Cardiac atrium fibroblast (primary cell): ENCODE data around the gene CCDC3. TPM values are rescaled to one million over a fixed set of nuclear protein-coding genes. Genes with fewer than 3 reads are reported as not detected.

Experiments used
- total RNA-seq: library from RNA; depleted of rRNA; stranded (reverse); fragments of >200 nt; gene quantifications from 2 replicates; pipeline ENCODE4 v1.2.3, GENCODE V29; 2015

CCDC3 gene
- 11.2 and 12.2 TPM in 2 replicates for total RNA-seq

DNA sequence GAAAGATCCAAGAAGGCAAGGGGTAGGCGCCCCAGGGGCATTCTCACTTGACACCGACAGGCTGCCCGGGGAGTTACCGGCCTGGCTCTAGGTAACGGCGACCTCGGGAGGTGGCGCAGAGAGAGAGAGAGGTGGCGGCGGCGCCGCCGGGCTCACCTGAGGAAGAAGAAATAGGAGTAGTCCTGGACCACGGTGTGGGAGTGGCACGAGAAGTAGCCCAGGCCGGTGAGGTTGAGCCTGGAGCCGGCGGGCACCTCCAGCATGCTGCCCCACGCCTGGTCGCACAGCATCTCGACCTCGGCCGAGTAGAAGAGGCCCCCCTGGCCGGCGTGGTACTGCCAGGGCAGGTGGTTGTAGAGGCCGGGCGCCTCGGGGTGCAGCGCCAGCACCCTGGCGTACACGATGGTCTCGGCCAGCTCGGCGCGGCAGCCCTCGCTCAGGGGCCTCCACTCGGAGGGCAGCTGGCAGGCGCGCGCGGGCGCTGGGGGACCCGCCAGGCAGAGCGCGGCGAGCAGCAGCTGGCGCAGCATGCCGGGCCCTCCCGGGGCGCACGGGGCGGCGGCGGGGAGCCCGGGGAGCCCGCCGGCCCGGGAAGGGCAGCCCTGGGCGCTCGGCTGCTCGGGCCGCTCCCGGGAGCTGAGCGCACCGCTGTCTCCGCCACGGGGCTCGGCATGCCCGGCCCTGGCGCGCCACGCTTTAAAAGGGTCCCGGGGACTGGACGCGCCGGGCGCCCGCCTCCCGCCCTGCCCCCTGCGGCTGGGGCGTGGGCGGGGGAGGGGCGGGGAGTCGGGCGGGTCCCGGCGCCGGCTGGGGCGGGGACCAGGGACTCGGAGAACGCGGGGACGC lies at the start of gene CCDC3:
CCDC3 (minus strand) TSS at position 673 of the 846 bp plus-strand sequence; CDS start at position 530, 143 bp downstream.

Other genes with a start within 250 kb of the CCDC3 start
- gene OPTN, start 98.5 kb upstream of the CCDC3 start, total RNA-seq = 31.6 and 66.4 TPM in 2 replicates
- gene MCM10, start 159.8 kb upstream of the CCDC3 start, total RNA-seq = 2.2 and 2.6 TPM in 2 replicates
- not detected in 2 replicates for gene UCMA, start 232.7 kb upstream of the CCDC3 start, total RNA-seq